ENCODE data around the gene PMM2. TPM values are rescaled to one million over a fixed set of nuclear protein-coding genes. Genes with fewer than 3 reads are reported as not detected.
"Not testable (repeated sequence)": the region's sequence is repeated elsewhere in the genome, so short reads cannot be mapped to it uniquely, and the experiment has no call there.

Gene PMM2
- total RNA-seq = 82.9 and 88.7 TPM in 2 replicates

GRCh38 chr16:8797364-8798173, at the start of gene PMM2, which contains the start of gene TMEM186:
TSS of gene PMM2 (plus strand) at chr16:8797839. CDS start at chr16:8797883, 44 bp downstream.
TSS of gene TMEM186 (minus strand) at chr16:8797639. CDS start at chr16:8797614, 25 bp downstream.
- peak; percentile 95 for DNase-seq (ENCODE audit: low spot score)
- Mint-ChIP-seq H3K27me3 (ENCODE audit: insufficient read depth) (no peaks in the 10 kb centered on the region), H3K36me3 (ENCODE audit: low read depth) (peaks cover 22% of the 10 kb centered on the region), H3K27ac (peak within 1 kb of the TSS; percentile 82), H3K9me3 (no peaks in the 10 kb centered on the region), H3K4me3 (peak within 1 kb of the TSS; percentile 96), H3K4me1 (ENCODE audit: low read depth) (peaks cover 42% of the 10 kb centered on the region)
- intact Hi-C loops (cut with micrococcal nuclease) = loop anchor here (1.0 to 10.0 kb wide), 12 partner anchors 19 to 1945 kb away; partner anchors contain the start of genes ABAT, HAPSTR1, METTL22 and NUBP1

GRCh38 chr16:8748944-8749343, 48.7 kb upstream of the PMM2 start:
- H3K27me3 Mint-ChIP-seq (ENCODE audit: insufficient read depth); H3K36me3 Mint-ChIP-seq (ENCODE audit: low read depth); H3K27ac Mint-ChIP-seq; H3K9me3 Mint-ChIP-seq; intact Hi-C loops (cut with micrococcal nuclease); H3K4me1 Mint-ChIP-seq (ENCODE audit: low read depth); H3K4me3 Mint-ChIP-seq; DNase-seq (ENCODE audit: low spot score): not testable (repeated sequence)

- no peaks in the 10 kb centered on the region for H3K9me3 Mint-ChIP-seq
- DNase-seq (ENCODE audit: low spot score) = no peak
- H3K4me3 Mint-ChIP-seq = no peak overlapping the region
- intact Hi-C loops (cut with micrococcal nuclease) = no loop called here
- H3K27ac Mint-ChIP-seq = no peak overlapping the region
- H3K27me3 Mint-ChIP-seq (ENCODE audit: insufficient read depth) = no peaks in the 10 kb centered on the region
- H3K36me3 Mint-ChIP-seq (ENCODE audit: low read depth) = no peaks in the 10 kb centered on the region
- H3K4me1 Mint-ChIP-seq (ENCODE audit: low read depth) = no peaks in the 10 kb centered on the region
These were observed 45.9 kb upstream of the PMM2 start for GRCh38 chr16:8751481-8752311.

GRCh38 chr16:8752706-8753105, 44.9 kb upstream of the PMM2 start:
- H3K4me3 Mint-ChIP-seq = no peak overlapping the region

GRCh38 chr16:8753416-8754054, 44.1 kb upstream of the PMM2 start:
- Mint-ChIP-seq H3K27me3 (ENCODE audit: insufficient read depth) (no peaks in the 10 kb centered on the region), H3K4me1 (ENCODE audit: low read depth) (no peaks in the 10 kb centered on the region), H3K9me3 (no peaks in the 10 kb centered on the region), H3K36me3 (ENCODE audit: low read depth) (no peaks in the 10 kb centered on the region), H3K27ac (no peak overlapping the region), H3K4me3 (no peak overlapping the region)
- no peak for DNase-seq (ENCODE audit: low spot score)
- intact Hi-C loops (cut with micrococcal nuclease) = no loop called here

More at GRCh38 chr16:8752706-8753105, 44.9 kb upstream of the PMM2 start:
- H3K27ac Mint-ChIP-seq = no peak overlapping the region
- no peaks in the 10 kb centered on the region for H3K4me1 Mint-ChIP-seq (ENCODE audit: low read depth)
- no peak for DNase-seq (ENCODE audit: low spot score)
- intact Hi-C loops (cut with micrococcal nuclease) = no loop called here
- H3K36me3 Mint-ChIP-seq (ENCODE audit: low read depth) = no peaks in the 10 kb centered on the region
- H3K27me3 Mint-ChIP-seq (ENCODE audit: insufficient read depth) = no peaks in the 10 kb centered on the region
- no peaks in the 10 kb centered on the region for H3K9me3 Mint-ChIP-seq

DNA sequence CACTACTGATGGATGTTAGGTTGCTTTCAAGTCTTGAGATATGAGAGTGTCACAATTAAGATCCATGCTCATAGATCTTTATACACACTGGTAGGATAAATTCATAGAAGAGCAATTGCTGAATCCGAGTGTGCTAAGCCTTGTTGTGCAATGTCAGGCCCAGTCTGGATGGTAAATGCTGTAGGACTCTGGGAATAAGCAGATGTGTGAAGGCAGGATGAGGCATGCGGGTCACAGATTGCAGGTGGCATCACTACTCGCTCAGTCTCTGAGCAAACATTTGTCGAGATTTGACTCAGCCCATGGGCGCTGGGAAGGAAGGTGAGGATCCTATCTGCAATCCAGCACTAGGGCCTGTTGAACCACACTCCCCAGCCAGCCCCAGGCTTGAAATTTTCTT, 40.9 kb upstream of the PMM2 start:
- Mint-ChIP-seq H3K36me3 (ENCODE audit: low read depth) (no peaks in the 10 kb centered on the region), H3K27me3 (ENCODE audit: insufficient read depth) (no peaks in the 10 kb centered on the region), H3K27ac (no peak overlapping the region), H3K4me1 (ENCODE audit: low read depth) (no peaks in the 10 kb centered on the region), H3K4me3 (no peak overlapping the region), H3K9me3 (no peaks in the 10 kb centered on the region)
- DNase-seq (ENCODE audit: low spot score) = no peak
- intact Hi-C loops (cut with micrococcal nuclease) = no loop called here

DNA sequence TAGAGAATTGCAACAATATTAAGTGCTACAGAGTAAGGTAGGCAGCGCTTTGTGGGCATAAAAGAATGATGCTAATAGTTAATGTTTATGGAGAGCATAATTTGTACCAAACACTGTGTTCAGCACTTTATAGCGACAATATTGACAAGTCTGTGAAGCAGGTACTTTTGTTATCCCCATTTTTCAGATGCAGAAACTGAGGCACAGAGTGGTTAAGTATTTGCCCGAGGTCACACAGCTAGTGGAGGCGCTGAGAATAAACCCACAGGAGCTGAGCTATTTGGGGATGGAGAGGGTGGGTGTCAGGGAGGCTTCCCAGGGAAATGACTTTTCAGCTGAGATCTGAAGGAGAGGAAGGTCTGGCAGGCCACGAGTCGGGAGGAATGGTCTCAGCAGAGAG, 39.6 kb upstream of the PMM2 start:
- Mint-ChIP-seq H3K27ac (no peak overlapping the region), H3K4me3 (no peak overlapping the region), H3K27me3 (ENCODE audit: insufficient read depth) (no peaks in the 10 kb centered on the region), H3K36me3 (ENCODE audit: low read depth) (no peaks in the 10 kb centered on the region), H3K4me1 (ENCODE audit: low read depth) (no peaks in the 10 kb centered on the region), H3K9me3 (no peaks in the 10 kb centered on the region)
- DNase-seq (ENCODE audit: low spot score) = no peak
- intact Hi-C loops (cut with micrococcal nuclease) = no loop called here

GRCh38 chr16:8760021-8760420, 37.6 kb upstream of the PMM2 start:
- Mint-ChIP-seq H3K27me3 (ENCODE audit: insufficient read depth) (no peaks in the 10 kb centered on the region), H3K36me3 (ENCODE audit: low read depth) (no peaks in the 10 kb centered on the region)

GRCh38 chr16:8761078-8761477, 36.6 kb upstream of the PMM2 start:
- DNase-seq (ENCODE audit: low spot score) = no peak
- H3K4me3 Mint-ChIP-seq = no peak overlapping the region
- H3K27ac Mint-ChIP-seq = no peak overlapping the region
- H3K9me3 Mint-ChIP-seq = no peaks in the 10 kb centered on the region
- H3K4me1 Mint-ChIP-seq (ENCODE audit: low read depth) = no peaks in the 10 kb centered on the region
- intact Hi-C loops (cut with micrococcal nuclease) = no loop called here
- no peaks in the 10 kb centered on the region for H3K36me3 Mint-ChIP-seq (ENCODE audit: low read depth)
- H3K27me3 Mint-ChIP-seq (ENCODE audit: insufficient read depth) = no peaks in the 10 kb centered on the region

More at GRCh38 chr16:8760021-8760420, 37.6 kb upstream of the PMM2 start:
- no peak overlapping the region for H3K4me3 Mint-ChIP-seq
- no peak for DNase-seq (ENCODE audit: low spot score)
- no peak overlapping the region for H3K27ac Mint-ChIP-seq
- H3K4me1 Mint-ChIP-seq (ENCODE audit: low read depth) = no peaks in the 10 kb centered on the region
- intact Hi-C loops (cut with micrococcal nuclease) = no loop called here
- no peaks in the 10 kb centered on the region for H3K9me3 Mint-ChIP-seq

DNA sequence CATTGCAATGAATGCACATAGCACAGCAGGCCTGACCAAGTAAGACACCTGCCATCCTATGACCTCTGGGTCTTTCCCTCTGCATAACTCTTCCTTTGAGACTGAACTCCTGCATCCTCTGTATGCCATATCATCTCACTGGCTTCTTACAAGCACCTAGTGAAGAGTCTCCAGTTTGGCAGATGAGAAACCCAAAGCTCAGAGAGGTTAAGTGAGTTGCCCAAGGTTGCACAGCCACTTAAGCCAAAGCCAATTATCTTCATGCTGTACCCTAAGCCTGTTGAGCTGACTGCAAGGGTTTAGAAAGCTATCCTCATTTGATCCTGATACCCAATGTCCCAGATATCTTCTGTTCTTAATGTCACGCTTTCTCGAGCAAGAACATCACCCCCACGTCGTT, 35.4 kb upstream of the PMM2 start:
- no peak for DNase-seq (ENCODE audit: low spot score)
- no peaks in the 10 kb centered on the region for H3K36me3 Mint-ChIP-seq (ENCODE audit: low read depth)
- H3K9me3 Mint-ChIP-seq = no peaks in the 10 kb centered on the region
- no peak overlapping the region for H3K4me3 Mint-ChIP-seq
- H3K27ac Mint-ChIP-seq = no peak overlapping the region
- no peaks in the 10 kb centered on the region for H3K4me1 Mint-ChIP-seq (ENCODE audit: low read depth)
- intact Hi-C loops (cut with micrococcal nuclease) = no loop called here
- H3K27me3 Mint-ChIP-seq (ENCODE audit: insufficient read depth) = no peaks in the 10 kb centered on the region

- DNase-seq (ENCODE audit: low spot score) = no peak
- Mint-ChIP-seq H3K9me3 (no peaks in the 10 kb centered on the region), H3K27ac (no peak overlapping the region), H3K4me3 (no peak overlapping the region), H3K4me1 (ENCODE audit: low read depth) (no peaks in the 10 kb centered on the region), H3K27me3 (ENCODE audit: insufficient read depth) (no peaks in the 10 kb centered on the region), H3K36me3 (ENCODE audit: low read depth) (no peaks in the 10 kb centered on the region)
- intact Hi-C loops (cut with micrococcal nuclease) = no loop called here
These were observed 34.6 kb upstream of the PMM2 start for GRCh38 chr16:8763083-8763482.

- Mint-ChIP-seq H3K4me3 (no peak overlapping the region), H3K27me3 (ENCODE audit: insufficient read depth) (no peaks in the 10 kb centered on the region), H3K4me1 (ENCODE audit: low read depth) (no peaks in the 10 kb centered on the region), H3K36me3 (ENCODE audit: low read depth) (no peaks in the 10 kb centered on the region), H3K9me3 (no peaks in the 10 kb centered on the region), H3K27ac (no peak overlapping the region)
- DNase-seq (ENCODE audit: low spot score) = no peak
- intact Hi-C loops (cut with micrococcal nuclease) = no loop called here
These were observed 33.7 kb upstream of the PMM2 start for GRCh38 chr16:8763899-8764298.

All from activated T-helper 1 cell treated with anti-CD3 and anti-CD28 coated beads, Interleukin-12 subunit alpha, Interleukin-12 subunit beta, Interleukin-2, Interleukin-4 antibody, amounts not matched to agents 30 ng/mL and 10 ng/mL and 1 ng/mL, durations not matched to agents 14 hours and 24 hours and 36 hours (primary cell).